ENCODE results near the gene LDLRAP1. TPM values are rescaled to one million over a fixed set of nuclear protein-coding genes. Genes with fewer than 3 reads are reported as not detected.

Gene LDLRAP1
- total and polyA plus RNA-seq, 2 donors (not counting 3 experiments of a cell fraction or from before 2014, with no cell fraction given): 23.1 to 24.7 TPM

GRCh38 chr1:25616095-25616986 lies 72.9 kb downstream of the LDLRAP1 start, which contains the start of gene MAN1C1:
Gene MAN1C1, plus strand, starts transcription at chr1:25616791. Its CDS starts 1,007 bp downstream, at chr1:25617798.
- intact Hi-C loops (cut with micrococcal nuclease) (loop anchor here (1.0 to 2.0 kb wide), 2 partner anchors 74 to 182 kb away; partner anchors contain the start of gene LDLRAP1), dilution Hi-C loops (cut with MboI; ENCODE audit: extremely low pct_ligation_motif_present, low sequenced_read_pairs) (no loop called here)
- Histone ChIP-seq H3K4me1 (ENCODE audit: control insufficient read depth, extremely low read depth, insufficient read depth, low read length) (peaks cover 7% of the 10 kb centered on the region), H3K9me3 (replicated peaks; ENCODE audit: control insufficient read depth, insufficient read depth, low read length) (no peaks in the 10 kb centered on the region), H4K20me1 (replicated peaks; ENCODE audit: control insufficient read depth, extremely low read depth, insufficient read depth, low read length) (no peaks in the 10 kb centered on the region), H3K36me3 (ENCODE audit: control insufficient read depth in 2 of 2, extremely low read depth in 1 of 2, insufficient read depth in 2 of 2, low read length in 2 of 2) (no peaks in the 10 kb centered on the region), H3K9me1 (replicated peaks; ENCODE audit: control insufficient read depth, extremely low read depth, insufficient read depth, low read length) (no peaks in the 10 kb centered on the region), H3K9ac (replicated peaks; ENCODE audit: extremely low read depth, insufficient read depth, low read length) (no peak within 1 kb of the TSS), H3K27ac (ENCODE audit: insufficient read depth, low read depth, low read length) (no peak within 1 kb of the TSS), H3K4me2 (ENCODE audit: insufficient read depth, low read length) (peak within 1 kb of the TSS; percentile 52), H2AFZ (ENCODE audit: low read depth, low read length) (peak within 1 kb of the TSS; percentile 95), H3K79me2 (ENCODE audit: control insufficient read depth, insufficient read depth, low read length) (no peaks in the 10 kb centered on the region), H3K27me3 (ENCODE audit: control insufficient read depth in 2 of 2, insufficient read depth in 2 of 2, low read length in 2 of 2) (peaks cover 53 to 56% of the 10 kb centered on the region in 2 experiments), H3K4me3 (replicated peaks in 1 of 3; ENCODE audit: insufficient read depth in 1 of 3, low read depth in 1 of 3, low read length in 3 of 3) (peak within 1 kb of the TSS; percentile 37 to 57 (median 39))
- CTCF ChIA-PET: interaction anchor here (0.6 to 2.0 kb wide), 3 partner anchors 99 to 194 kb away, joined by 3 to 7 read pairs (median 3); partner anchors contain the start of gene SELENON
- TF ChIP-seq POLR2A (IDR thresholded peaks at IDR 0.05; ENCODE audit: low read depth, low read length): no peak
- peak; percentile 26 to 65 for TF ChIP-seq CTCF (IDR thresholded peaks at IDR 0.05; ENCODE audit: extremely low read depth in 1 of 2, insufficient read depth in 1 of 2, low read depth in 1 of 2, low read length in 2 of 2)
- DNase-seq (ENCODE audit: low read depth, low spot score): peak; percentile 80
- POLR2A ChIA-PET: no interaction called here
- no TSS peak for BruUV-seq (replicated peaks)
- FAIRE-seq: peak; percentile 77

Data from endothelial cell of umbilical vein (primary cell).